ENCODE results near the gene NINL. TPM values are rescaled to one million over a fixed set of nuclear protein-coding genes. Genes with fewer than 3 reads are reported as not detected.
"Not testable (repeated sequence)": the region's sequence is repeated elsewhere in the genome, so short reads cannot be mapped to it uniquely, and the experiment has no call there.

Gene NINL
- total RNA-seq, 4 donors from 2014 or later = 3.1 to 9.7 (median 5.7) TPM

DNA sequence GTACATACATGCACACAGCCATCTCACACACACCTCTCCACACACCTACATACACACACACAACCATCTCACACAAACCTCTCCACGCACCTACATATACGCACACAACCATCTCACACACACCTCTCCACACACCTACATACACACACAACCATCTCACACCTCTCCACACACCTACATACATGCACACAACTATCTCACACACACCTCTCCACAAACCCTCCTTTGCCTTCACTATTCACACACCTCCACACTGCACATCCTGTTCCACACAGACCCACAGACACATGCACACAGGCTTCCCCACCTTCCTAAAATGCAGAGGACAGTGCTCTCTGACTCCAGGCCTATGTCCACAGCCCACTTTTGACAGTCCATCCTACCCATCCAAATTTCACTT, 16.3 kb upstream of the NINL start:
- intact Hi-C loops (cut with DNase I; ENCODE audit: low total_unique reads) (no loop called here), in situ Hi-C loops (cut with MboI; ENCODE audit: low pct_ligation_motif_present in 1 of 4, low pct_unique_long_range_greater_than_20kb in 1 of 4, low sequenced_read_pairs in 3 of 4) (no loop called here)
- H3K27me3 ChIP-seq = no peaks in the 10 kb centered on the region
- no peaks in the 10 kb centered on the region for H3K36me3 ChIP-seq
- TF ChIP-seq POLR2AphosphoS5 (IDR thresholded peaks at IDR 0.05) (no peak), POLR2A (IDR thresholded peaks at IDR 0.05) (no peak), EP300 (IDR thresholded peaks at IDR 0.05; ENCODE audit: low read depth) (no peak)
- TF ChIP-seq, protein P1, sequence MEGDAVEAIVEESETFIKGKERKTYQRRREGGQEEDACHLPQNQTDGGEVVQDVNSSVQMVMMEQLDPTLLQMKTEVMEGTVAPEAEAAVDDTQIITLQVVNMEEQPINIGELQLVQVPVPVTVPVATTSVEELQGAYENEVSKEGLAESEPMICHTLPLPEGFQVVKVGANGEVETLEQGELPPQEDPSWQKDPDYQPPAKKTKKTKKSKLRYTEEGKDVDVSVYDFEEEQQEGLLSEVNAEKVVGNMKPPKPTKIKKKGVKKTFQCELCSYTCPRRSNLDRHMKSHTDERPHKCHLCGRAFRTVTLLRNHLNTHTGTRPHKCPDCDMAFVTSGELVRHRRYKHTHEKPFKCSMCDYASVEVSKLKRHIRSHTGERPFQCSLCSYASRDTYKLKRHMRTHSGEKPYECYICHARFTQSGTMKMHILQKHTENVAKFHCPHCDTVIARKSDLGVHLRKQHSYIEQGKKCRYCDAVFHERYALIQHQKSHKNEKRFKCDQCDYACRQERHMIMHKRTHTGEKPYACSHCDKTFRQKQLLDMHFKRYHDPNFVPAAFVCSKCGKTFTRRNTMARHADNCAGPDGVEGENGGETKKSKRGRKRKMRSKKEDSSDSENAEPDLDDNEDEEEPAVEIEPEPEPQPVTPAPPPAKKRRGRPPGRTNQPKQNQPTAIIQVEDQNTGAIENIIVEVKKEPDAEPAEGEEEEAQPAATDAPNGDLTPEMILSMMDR (IDR thresholded peaks at IDR 0.05) = no peak
- no peak for DNase-seq
- H3K27ac ChIP-seq = no peak overlapping the region
- H3K9me3 ChIP-seq = no peaks in the 10 kb centered on the region
- H3K4me3 ChIP-seq = no peak overlapping the region
- WGBS, 2 donors (ENCODE audit: low coverage in 1 of 2) = 76 to 86% methylated on average over 2 of the region's 2 CpGs
- H3K4me1 ChIP-seq = no peaks in the 10 kb centered on the region

GRCh38 chr20:25600632-25601031, 15.3 kb upstream of the NINL start:
- Histone ChIP-seq H3K4me3 (no peak overlapping the region), H3K4me1 (no peaks in the 10 kb centered on the region), H3K9me3 (no peaks in the 10 kb centered on the region), H3K27me3 (no peaks in the 10 kb centered on the region), H3K36me3 (no peaks in the 10 kb centered on the region), H3K27ac (no peak overlapping the region)
- TF ChIP-seq EP300 (IDR thresholded peaks at IDR 0.05; ENCODE audit: low read depth) = no peak
- TF ChIP-seq, protein P1 (IDR thresholded peaks at IDR 0.05) = no peak
- no peak for TF ChIP-seq POLR2AphosphoS5 (IDR thresholded peaks at IDR 0.05)
- TF ChIP-seq POLR2A (IDR thresholded peaks at IDR 0.05) = no peak
- intact Hi-C loops (cut with DNase I; ENCODE audit: low total_unique reads) (no loop called here), in situ Hi-C loops (cut with MboI; ENCODE audit: low pct_ligation_motif_present in 1 of 4, low pct_unique_long_range_greater_than_20kb in 1 of 4, low sequenced_read_pairs in 3 of 4) (no loop called here)
- no peak for DNase-seq
- WGBS, 2 donors (ENCODE audit: low coverage in 1 of 2) = 76% methylated on average over 10 of the region's 10 CpGs; no CpG with 5 or more reads in 1 of the 2 donors

GRCh38 chr20:25592135-25592852, 7.0 kb upstream of the NINL start:
- Histone ChIP-seq H3K27ac (no peak overlapping the region), H3K4me3 (no peak overlapping the region), H3K4me1 (no peaks in the 10 kb centered on the region), H3K27me3 (no peaks in the 10 kb centered on the region), H3K9me3 (no peaks in the 10 kb centered on the region), H3K36me3 (no peaks in the 10 kb centered on the region)
- no peak for DNase-seq
- in situ Hi-C loops (cut with MboI; ENCODE audit: low pct_ligation_motif_present in 1 of 4, low pct_unique_long_range_greater_than_20kb in 1 of 4, low sequenced_read_pairs in 3 of 4) (loop anchor here in 1 of 4 donors (25.0 kb wide), 1 partner anchor 270 kb away; no protein-coding TSS in a partner anchor), intact Hi-C loops (cut with DNase I; ENCODE audit: low total_unique reads) (no loop called here)
- WGBS, 2 donors (ENCODE audit: low coverage in 1 of 2) = 38 to 55% methylated on average over 3 to 9 of the region's 9 CpGs
- TF ChIP-seq, protein P1 (IDR thresholded peaks at IDR 0.05) = no peak
- TF ChIP-seq EP300 (IDR thresholded peaks at IDR 0.05; ENCODE audit: low read depth) (no peak), POLR2AphosphoS5 (IDR thresholded peaks at IDR 0.05) (no peak), POLR2A (IDR thresholded peaks at IDR 0.05) (no peak)

DNA sequence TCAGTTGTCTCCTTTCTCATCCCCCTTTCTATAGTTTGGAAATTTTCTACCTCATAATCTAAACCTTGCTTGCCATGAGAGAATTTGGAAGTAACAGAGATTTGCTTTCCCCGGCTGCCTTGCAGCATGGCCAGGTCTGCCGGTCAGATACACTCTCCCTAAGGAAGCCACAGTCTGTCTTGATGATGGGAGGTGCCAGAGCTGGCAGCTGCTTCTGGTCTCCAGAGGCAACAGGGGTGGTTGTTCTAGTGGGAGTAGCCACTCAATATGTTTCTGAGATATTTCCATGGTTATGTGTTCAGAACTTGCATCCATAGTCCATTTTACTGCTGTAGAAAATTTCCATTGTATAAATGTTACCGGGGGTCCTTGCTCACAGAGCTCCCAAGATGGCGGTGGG, 5.4 kb upstream of the NINL start:
- H3K4me3 ChIP-seq; DNase-seq; H3K27me3 ChIP-seq; H3K27ac ChIP-seq; H3K36me3 ChIP-seq; H3K4me1 ChIP-seq; H3K9me3 ChIP-seq; intact Hi-C loops (cut with DNase I; ENCODE audit: low total_unique reads): not testable (repeated sequence)
- 80 to 93% methylated on average over 1 to 4 of the region's 4 CpGs for WGBS, 2 donors (ENCODE audit: low coverage in 1 of 2)
- in situ Hi-C loops (cut with MboI; ENCODE audit: low pct_ligation_motif_present in 1 of 4, low pct_unique_long_range_greater_than_20kb in 1 of 4, low sequenced_read_pairs in 3 of 4) = loop anchor here in 1 of 4 donors (25.0 kb wide), 1 partner anchor 272 kb away; no protein-coding TSS in a partner anchor
